OCI-LY3 (cell line): ENCODE results near the gene CHMP5.

Source experiments
- EZH2phosphoT487 ChIP-seq: fragments of 200-600 bp; shearing (Covaris generic); IDR thresholded peaks from 2 replicates; pipeline ENCODE4 v1.6.1; 2018; ENCODE audit warnings: antibody characterized with exemption, mixed run types, low read depth
- TF ChIP-seq, protein P1 (sequence below): fragments of 200-600, 300-600 bp; sonication (generic); IDR thresholded peaks from 2 replicates; pipeline ENCODE4 v1.5.1; 2014; ENCODE audit warnings: antibody characterized with exemption, low read length, low read depth

DNA sequence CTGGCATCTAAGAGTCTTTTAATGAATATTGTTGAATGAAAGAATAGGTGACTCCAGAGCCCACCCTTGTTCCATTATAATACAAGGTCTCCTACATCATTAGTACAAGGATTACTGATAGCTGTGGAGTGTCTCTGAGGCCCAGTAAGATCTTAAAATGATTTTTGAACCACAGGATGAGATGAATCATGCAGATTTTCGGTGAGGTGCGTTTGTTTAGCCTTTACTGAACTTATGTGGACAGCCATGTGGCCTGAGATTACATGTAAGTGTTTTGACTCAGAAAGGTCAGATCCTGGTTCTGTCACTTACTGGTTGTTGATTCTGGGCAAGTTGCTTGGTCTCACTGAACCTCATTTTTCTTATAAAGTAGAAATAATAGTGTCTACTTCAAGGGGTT is 47.1 kb downstream of the CHMP5 start:
- TF ChIP-seq, protein P1, sequence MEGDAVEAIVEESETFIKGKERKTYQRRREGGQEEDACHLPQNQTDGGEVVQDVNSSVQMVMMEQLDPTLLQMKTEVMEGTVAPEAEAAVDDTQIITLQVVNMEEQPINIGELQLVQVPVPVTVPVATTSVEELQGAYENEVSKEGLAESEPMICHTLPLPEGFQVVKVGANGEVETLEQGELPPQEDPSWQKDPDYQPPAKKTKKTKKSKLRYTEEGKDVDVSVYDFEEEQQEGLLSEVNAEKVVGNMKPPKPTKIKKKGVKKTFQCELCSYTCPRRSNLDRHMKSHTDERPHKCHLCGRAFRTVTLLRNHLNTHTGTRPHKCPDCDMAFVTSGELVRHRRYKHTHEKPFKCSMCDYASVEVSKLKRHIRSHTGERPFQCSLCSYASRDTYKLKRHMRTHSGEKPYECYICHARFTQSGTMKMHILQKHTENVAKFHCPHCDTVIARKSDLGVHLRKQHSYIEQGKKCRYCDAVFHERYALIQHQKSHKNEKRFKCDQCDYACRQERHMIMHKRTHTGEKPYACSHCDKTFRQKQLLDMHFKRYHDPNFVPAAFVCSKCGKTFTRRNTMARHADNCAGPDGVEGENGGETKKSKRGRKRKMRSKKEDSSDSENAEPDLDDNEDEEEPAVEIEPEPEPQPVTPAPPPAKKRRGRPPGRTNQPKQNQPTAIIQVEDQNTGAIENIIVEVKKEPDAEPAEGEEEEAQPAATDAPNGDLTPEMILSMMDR: no peak
- TF ChIP-seq EZH2phosphoT487: no peak
